ENCODE results near the gene PPP1R37. TPM values are rescaled to one million over a fixed set of nuclear protein-coding genes. Genes with fewer than 3 reads are reported as not detected.

The PPP1R37 gene
- total RNA-seq, 1 experiment from 2014 or later: 46.4 TPM

GRCh38 chr19:45123440-45123850, 30.5 kb downstream of the PPP1R37 start:
- intact Hi-C loops (cut with micrococcal nuclease): no loop called here
- TF ChIP-seq CTCF (conservative IDR thresholded peaks at IDR 0.05; ENCODE audit: low read depth, low read length): no peak
- TF ChIP-seq EZH2 (IDR thresholded peaks at IDR 0.05; ENCODE audit: low read length, unreplicated experiment): no peak
- no peak for TF ChIP-seq EZH2phosphoT487 (IDR thresholded peaks at IDR 0.05; ENCODE audit: borderline replicate concordance, low read length)
- Histone ChIP-seq H3K4me2 (ENCODE audit: low read length) (peak overlapping the region; percentile 75), H2AFZ (ENCODE audit: low read length) (no peak overlapping the region), H3K9me2 (replicated peaks; ENCODE audit: low read length) (no peaks in the 10 kb centered on the region), H3K4me1 (ENCODE audit: insufficient read depth, low read length) (peaks cover 16% of the 10 kb centered on the region), H3K79me2 (ENCODE audit: low read length) (peaks cover 69% of the 10 kb centered on the region), H3K4me3 (ENCODE audit: low read length) (no peak overlapping the region), H3K27me3 (ENCODE audit: low read length) (no peaks in the 10 kb centered on the region), H3K9ac (ENCODE audit: low read length) (peak overlapping the region; percentile 52; the same call in 1 of the 2 replicates), H3K36me3 (ENCODE audit: low read depth, low read length) (no peaks in the 10 kb centered on the region), H3K9me3 (ENCODE audit: low read length) (no peaks in the 10 kb centered on the region), H3K27ac (ENCODE audit: low read length) (peak overlapping the region; percentile 88), H3F3A (ENCODE audit: low read length, unreplicated experiment) (peaks cover 4% of the 10 kb centered on the region), H4K20me1 (ENCODE audit: low read length) (no peaks in the 10 kb centered on the region; the same call in none of the 2 replicates)
- ATAC-seq (peak; percentile 68), DNase-seq (peak; percentile 86)
- BruUV-seq (replicated peaks): no TSS peak
- POLR2A ChIA-PET (ENCODE audit: unreplicated experiment): no interaction called here
- CTCF ChIA-PET: no interaction called here

DNA sequence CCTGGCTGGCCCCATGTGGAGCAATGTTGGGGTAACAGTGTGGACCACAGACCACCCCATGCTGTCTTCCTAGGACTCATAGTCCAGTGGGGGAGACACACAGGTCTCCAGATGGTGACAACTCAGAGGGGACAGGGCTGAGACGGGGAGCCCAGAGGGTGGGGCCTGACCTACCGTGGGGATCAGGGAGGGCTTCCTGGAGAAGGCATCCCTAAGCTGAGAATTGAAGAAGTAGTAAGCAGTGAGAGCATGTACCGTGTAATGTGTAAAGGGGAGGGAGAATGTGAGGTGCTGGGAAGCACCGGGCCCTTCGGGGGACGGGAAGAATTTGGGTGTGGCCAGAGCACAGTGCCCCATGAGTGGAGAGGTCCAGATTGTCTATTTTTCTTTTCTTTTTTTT, 31.0 kb downstream of the PPP1R37 start:
- H3K9me2 ChIP-seq (replicated peaks; ENCODE audit: low read length): no peaks in the 10 kb centered on the region
- peak overlapping the region; percentile 75 for H3K4me2 ChIP-seq (ENCODE audit: low read length)
- no peaks in the 10 kb centered on the region for H3K36me3 ChIP-seq (ENCODE audit: low read depth, low read length)
- ATAC-seq (no peak), DNase-seq (no peak)
- H2AFZ ChIP-seq (ENCODE audit: low read length): no peak overlapping the region
- intact Hi-C loops (cut with micrococcal nuclease): no loop called here
- no peaks in the 10 kb centered on the region for H3K27me3 ChIP-seq (ENCODE audit: low read length)
- H3F3A ChIP-seq (ENCODE audit: low read length, unreplicated experiment): peaks cover 4% of the 10 kb centered on the region
- H3K27ac ChIP-seq (ENCODE audit: low read length): peak overlapping the region; percentile 88
- peaks cover 16% of the 10 kb centered on the region for H3K4me1 ChIP-seq (ENCODE audit: insufficient read depth, low read length)
- TF ChIP-seq EZH2 (IDR thresholded peaks at IDR 0.05; ENCODE audit: low read length, unreplicated experiment): no peak
- TF ChIP-seq CTCF (conservative IDR thresholded peaks at IDR 0.05; ENCODE audit: low read depth, low read length): no peak
- TF ChIP-seq EZH2phosphoT487 (IDR thresholded peaks at IDR 0.05; ENCODE audit: borderline replicate concordance, low read length): no peak
- peak overlapping the region; percentile 52 for H3K9ac ChIP-seq (ENCODE audit: low read length)
- no TSS peak for BruUV-seq (replicated peaks)
- H3K79me2 ChIP-seq (ENCODE audit: low read length): peaks cover 63% of the 10 kb centered on the region
- CTCF ChIA-PET: no interaction called here
- H3K4me3 ChIP-seq (ENCODE audit: low read length): no peak overlapping the region; the same call in 1 of the 2 replicates
- POLR2A ChIA-PET (ENCODE audit: unreplicated experiment): no interaction called here
- no peaks in the 10 kb centered on the region; the same call in none of the 2 replicates for H4K20me1 ChIP-seq (ENCODE audit: low read length)
- no peaks in the 10 kb centered on the region for H3K9me3 ChIP-seq (ENCODE audit: low read length)

GRCh38 chr19:45125360-45125759, 32.4 kb downstream of the PPP1R37 start:
- Histone ChIP-seq H3K9ac (ENCODE audit: low read length) (no peak overlapping the region), H4K20me1 (ENCODE audit: low read length) (no peaks in the 10 kb centered on the region; the same call in none of the 2 replicates), H3K36me3 (ENCODE audit: low read depth, low read length) (no peaks in the 10 kb centered on the region), H2AFZ (ENCODE audit: low read length) (no peak overlapping the region), H3K79me2 (ENCODE audit: low read length) (peaks cover 55% of the 10 kb centered on the region), H3K27me3 (ENCODE audit: low read length) (no peaks in the 10 kb centered on the region), H3K9me3 (ENCODE audit: low read length) (no peaks in the 10 kb centered on the region), H3K4me2 (ENCODE audit: low read length) (no peak overlapping the region), H3K9me2 (replicated peaks; ENCODE audit: low read length) (no peaks in the 10 kb centered on the region), H3F3A (ENCODE audit: low read length, unreplicated experiment) (peaks cover 4% of the 10 kb centered on the region), H3K4me3 (ENCODE audit: low read length) (no peak overlapping the region), H3K27ac (ENCODE audit: low read length) (no peak overlapping the region), H3K4me1 (ENCODE audit: insufficient read depth, low read length) (peaks cover 16% of the 10 kb centered on the region)
- ChIA-PET POLR2A (ENCODE audit: unreplicated experiment) (no interaction called here), CTCF (no interaction called here)
- intact Hi-C loops (cut with micrococcal nuclease): loop anchor here (5.0 kb wide), 1 partner anchor 33 kb away; the partner anchor contains the start of gene PPP1R37
- BruUV-seq (replicated peaks): no TSS peak
- ATAC-seq: no peak
- DNase-seq: no peak
- TF ChIP-seq EZH2phosphoT487 (IDR thresholded peaks at IDR 0.05; ENCODE audit: borderline replicate concordance, low read length): no peak
- TF ChIP-seq CTCF (conservative IDR thresholded peaks at IDR 0.05; ENCODE audit: low read depth, low read length): no peak
- TF ChIP-seq EZH2 (IDR thresholded peaks at IDR 0.05; ENCODE audit: low read length, unreplicated experiment): no peak

Data from PC-3 (cell line).